DOHH2 (cell line): ENCODE data around the gene TTC28.

ENCODE experiments used
- EZH2phosphoT487 ChIP-seq: fragments of 200-600 bp; sonication (generic); IDR thresholded peaks from 2 replicates; pipeline ENCODE4 v1.6.1; 2017; ENCODE audit warnings: borderline replicate concordance, mild to moderate bottlenecking, antibody characterized with exemption, low read length, moderate library complexity, mixed read lengths
- TF ChIP-seq, protein P1 (sequence below): fragments of 200-600 bp; sonication (generic); IDR thresholded peaks from one replicate; pipeline ENCODE4 v1.5.1; 2014; ENCODE audit warnings: antibody characterized with exemption, mild to moderate bottlenecking, low read depth, low read length; ENCODE audit not compliant: poor library complexity, severe bottlenecking

DNA sequence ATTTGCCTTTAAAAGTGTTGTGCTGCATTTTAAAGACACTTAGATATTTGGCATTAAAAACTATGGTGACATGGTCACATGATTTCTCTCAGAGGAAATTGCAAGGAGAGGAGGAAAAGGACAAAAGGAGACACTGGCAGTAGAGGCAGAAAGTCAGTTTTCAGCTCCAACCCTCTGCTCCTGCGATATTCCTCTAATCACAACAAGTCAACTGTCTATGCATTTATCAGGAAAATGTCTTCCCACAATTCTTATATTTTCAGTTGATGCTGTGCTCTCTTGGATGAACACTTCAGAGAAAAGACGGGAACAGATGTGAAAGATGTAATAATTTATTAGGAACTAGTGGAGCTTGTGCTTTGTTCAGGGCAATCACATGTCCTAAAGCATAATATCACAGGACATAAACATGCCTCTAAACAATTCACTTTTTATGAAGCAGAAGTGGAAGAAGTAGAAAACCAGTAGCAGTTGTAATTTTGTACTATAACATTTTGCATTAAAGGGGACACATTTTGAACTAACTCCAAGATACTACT is 419.8 kb downstream of the TTC28 start:
- TF ChIP-seq, protein P1, sequence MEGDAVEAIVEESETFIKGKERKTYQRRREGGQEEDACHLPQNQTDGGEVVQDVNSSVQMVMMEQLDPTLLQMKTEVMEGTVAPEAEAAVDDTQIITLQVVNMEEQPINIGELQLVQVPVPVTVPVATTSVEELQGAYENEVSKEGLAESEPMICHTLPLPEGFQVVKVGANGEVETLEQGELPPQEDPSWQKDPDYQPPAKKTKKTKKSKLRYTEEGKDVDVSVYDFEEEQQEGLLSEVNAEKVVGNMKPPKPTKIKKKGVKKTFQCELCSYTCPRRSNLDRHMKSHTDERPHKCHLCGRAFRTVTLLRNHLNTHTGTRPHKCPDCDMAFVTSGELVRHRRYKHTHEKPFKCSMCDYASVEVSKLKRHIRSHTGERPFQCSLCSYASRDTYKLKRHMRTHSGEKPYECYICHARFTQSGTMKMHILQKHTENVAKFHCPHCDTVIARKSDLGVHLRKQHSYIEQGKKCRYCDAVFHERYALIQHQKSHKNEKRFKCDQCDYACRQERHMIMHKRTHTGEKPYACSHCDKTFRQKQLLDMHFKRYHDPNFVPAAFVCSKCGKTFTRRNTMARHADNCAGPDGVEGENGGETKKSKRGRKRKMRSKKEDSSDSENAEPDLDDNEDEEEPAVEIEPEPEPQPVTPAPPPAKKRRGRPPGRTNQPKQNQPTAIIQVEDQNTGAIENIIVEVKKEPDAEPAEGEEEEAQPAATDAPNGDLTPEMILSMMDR = no peak
- TF ChIP-seq EZH2phosphoT487 = no peak
